ENCODE measurements around the gene MED15. TPM values are rescaled to one million over a fixed set of nuclear protein-coding genes. Genes with fewer than 3 reads are reported as not detected.

Gene MED15
- polyA plus RNA-seq, 2 of the 4 experiments (the other 2 are of a cell fraction) = 10.7 to 29.7 TPM

DNA sequence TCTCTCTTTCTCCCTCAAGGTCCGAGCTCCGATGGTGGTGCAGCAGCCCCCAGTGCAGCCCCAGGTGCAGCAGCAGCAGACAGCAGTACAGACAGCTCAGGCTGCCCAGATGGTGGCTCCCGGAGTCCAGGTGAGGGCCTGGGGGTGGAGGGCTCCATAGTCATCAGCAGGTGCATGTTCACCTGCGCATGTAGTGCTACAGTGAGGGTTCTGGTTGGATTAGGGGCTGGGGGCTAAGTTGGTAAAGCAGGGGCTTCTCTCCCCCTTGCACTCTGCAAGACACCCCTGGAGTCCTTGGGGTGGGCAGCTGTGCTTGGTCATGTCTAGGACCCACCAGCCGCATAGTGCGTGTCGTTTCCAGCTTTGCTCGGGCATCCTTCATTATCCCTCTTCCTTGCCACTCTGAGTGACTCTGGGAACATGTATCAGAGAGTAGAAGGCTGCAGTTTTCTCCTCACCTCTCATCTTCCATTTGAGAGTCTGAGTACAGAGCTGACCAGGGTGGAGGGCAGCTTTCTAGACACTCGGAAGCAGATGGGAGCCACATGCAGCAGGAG is 61.2 kb downstream of the MED15 start (continued):
- TF ChIP-seq, protein P1, sequence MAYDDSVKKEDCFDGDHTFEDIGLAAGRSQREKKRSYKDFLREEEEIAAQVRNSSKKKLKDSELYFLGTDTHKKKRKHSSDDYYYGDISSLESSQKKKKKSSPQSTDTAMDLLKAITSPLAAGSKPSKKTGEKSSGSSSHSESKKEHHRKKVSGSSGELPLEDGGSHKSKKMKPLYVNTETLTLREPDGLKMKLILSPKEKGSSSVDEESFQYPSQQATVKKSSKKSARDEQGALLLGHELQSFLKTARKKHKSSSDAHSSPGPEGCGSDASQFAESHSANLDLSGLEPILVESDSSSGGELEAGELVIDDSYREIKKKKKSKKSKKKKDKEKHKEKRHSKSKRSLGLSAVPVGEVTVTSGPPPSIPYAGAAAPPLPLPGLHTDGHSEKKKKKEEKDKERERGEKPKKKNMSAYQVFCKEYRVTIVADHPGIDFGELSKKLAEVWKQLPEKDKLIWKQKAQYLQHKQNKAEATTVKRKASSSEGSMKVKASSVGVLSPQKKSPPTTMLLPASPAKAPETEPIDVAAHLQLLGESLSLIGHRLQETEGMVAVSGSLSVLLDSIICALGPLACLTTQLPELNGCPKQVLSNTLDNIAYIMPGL (CRISPR knock-in tag; IDR thresholded peaks at IDR 0.05; ENCODE audit: borderline replicate concordance) = no peak
- no peak for TF ChIP-seq RAD21 (conservative IDR thresholded peaks at IDR 0.05 in 1 of 2, IDR thresholded peaks at IDR 0.05 in 1 of 2)
- TF ChIP-seq TP53 (CRISPR knock-in tag; IDR thresholded peaks at IDR 0.05) = no peak
- no peak for TF ChIP-seq SMC3 (IDR thresholded peaks at IDR 0.05)
- no peak for TF ChIP-seq SREBF2 (IDR thresholded peaks at IDR 0.05)
- no peak for TF ChIP-seq RARB (CRISPR knock-in tag; IDR thresholded peaks at IDR 0.05)
- no peak for TF ChIP-seq BHLHE40 (IDR thresholded peaks at IDR 0.05; ENCODE audit: low read depth, low read length)

DNA sequence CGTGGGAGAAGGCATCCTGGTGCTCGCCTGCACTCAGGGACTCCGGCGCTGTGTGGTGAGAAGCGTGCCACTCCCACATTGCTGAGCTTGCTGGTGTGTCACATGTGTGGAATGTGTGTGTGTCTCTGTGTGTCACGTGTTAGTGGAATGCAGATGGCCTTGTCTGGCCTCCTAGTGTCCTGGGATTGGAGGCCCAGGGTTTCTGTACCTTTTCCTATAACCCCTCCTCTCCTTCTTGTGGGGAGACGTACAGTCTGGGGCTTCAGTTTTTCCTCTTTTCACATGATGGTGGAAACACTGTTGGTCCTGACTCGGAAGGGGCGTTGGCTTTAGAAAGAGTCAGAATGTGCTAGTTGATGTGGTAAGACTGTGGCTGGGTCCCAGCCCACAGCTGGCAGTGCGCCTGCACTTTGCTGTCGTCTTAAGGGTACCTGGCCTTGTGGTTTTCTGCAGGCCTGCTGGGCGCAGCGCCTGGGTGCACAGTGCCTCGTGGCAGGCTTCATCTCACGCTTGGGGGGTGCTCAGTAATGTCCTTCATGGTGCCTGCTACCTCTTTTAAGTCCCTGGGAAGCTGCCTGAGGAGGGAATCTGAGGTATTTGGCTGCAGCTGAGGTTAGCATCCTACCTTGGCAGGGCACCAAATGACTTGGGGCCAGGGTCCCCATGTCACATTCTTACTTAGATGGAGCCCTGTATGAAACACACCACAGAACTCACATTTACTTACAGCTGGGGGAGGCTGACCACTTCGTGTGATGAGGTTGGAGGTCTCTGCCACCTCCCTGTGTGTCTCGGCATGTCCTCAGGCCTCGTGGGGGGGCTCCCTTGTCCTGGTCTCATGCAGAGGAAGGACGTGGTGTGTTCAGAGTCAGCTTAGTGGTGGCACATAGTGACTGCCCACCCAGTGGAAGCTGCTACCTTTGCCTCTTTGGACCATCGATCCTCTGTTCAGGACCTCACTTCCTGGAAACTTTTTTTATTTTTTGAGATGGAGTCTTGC is 61.9 kb downstream of the MED15 start:
- peak; percentile 75 to 87 for DNase-seq (ENCODE audit: low read depth in 1 of 2, low spot score in 1 of 2)
- FAIRE-seq = no peak
- Histone ChIP-seq H3K4me1 (peaks cover 64% of the 10 kb centered on the region), H3K4me3 (no peak overlapping the region), H3K9me3 (no peaks in the 10 kb centered on the region), H3K4me2 (peak overlapping the region; percentile 59), H3K27ac (peak overlapping the region; percentile 63 to 83; a peak in 5 of 6 replicates)
- TF ChIP-seq FOSL2 (IDR thresholded peaks at IDR 0.05) = no peak
- peak; percentile 72 for TF ChIP-seq FOSL2 (CRISPR knock-in tag; IDR thresholded peaks at IDR 0.05)
- TF ChIP-seq BHLHE40 (IDR thresholded peaks at IDR 0.05; ENCODE audit: low read depth, low read length) = peak; percentile 28; the same call in 1 of the 2 replicates
- TF ChIP-seq GATA3 (IDR thresholded peaks at IDR 0.05; ENCODE audit: borderline replicate concordance) = no peak
- TF ChIP-seq, protein P2, sequence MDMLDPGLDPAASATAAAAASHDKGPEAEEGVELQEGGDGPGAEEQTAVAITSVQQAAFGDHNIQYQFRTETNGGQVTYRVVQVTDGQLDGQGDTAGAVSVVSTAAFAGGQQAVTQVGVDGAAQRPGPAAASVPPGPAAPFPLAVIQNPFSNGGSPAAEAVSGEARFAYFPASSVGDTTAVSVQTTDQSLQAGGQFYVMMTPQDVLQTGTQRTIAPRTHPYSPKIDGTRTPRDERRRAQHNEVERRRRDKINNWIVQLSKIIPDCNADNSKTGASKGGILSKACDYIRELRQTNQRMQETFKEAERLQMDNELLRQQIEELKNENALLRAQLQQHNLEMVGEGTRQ (IDR thresholded peaks at IDR 0.05) = peak; percentile 93
- TF ChIP-seq SREBF2 (IDR thresholded peaks at IDR 0.05) = no peak
- TF ChIP-seq RFX5 (IDR thresholded peaks at IDR 0.05) = no peak
- TF ChIP-seq JUNB (IDR thresholded peaks at IDR 0.05) = no peak
- no peak for TF ChIP-seq EP300 (IDR thresholded peaks at IDR 0.05)
- TF ChIP-seq POLR2A (IDR thresholded peaks at IDR 0.05; ENCODE audit: low read length) = no peak
- no peak for TF ChIP-seq JUN (IDR thresholded peaks at IDR 0.05)
- peak; percentile 56 for TF ChIP-seq MAFK (IDR thresholded peaks at IDR 0.05; ENCODE audit: partially characterized antibody)
- TF ChIP-seq NPAS2 (CRISPR knock-in tag; IDR thresholded peaks at IDR 0.05; ENCODE audit: borderline replicate concordance) = peak; percentile 73
- TF ChIP-seq MAZ (IDR thresholded peaks at IDR 0.05; ENCODE audit: borderline replicate concordance, low read depth, low read length) = no peak
- WGBS (ENCODE audit: missing lambda C conversion rate) = 52% methylated on average over 16 of the region's 20 CpGs
- POLR2A ChIA-PET = interaction anchor here (1.2 to 1.3 kb wide), 2 partner anchors 37 to 39 kb away, joined by 4 to 5 read pairs; no protein-coding TSS in a partner anchor
- ATAC-seq = peak; percentile 78 to 85
- CTCF ChIA-PET = interaction anchor here (0.6 to 2.4 kb wide), 8 partner anchors 12 to 151 kb away, joined by 3 to 11 read pairs (median 4); no protein-coding TSS in a partner anchor

DNA sequence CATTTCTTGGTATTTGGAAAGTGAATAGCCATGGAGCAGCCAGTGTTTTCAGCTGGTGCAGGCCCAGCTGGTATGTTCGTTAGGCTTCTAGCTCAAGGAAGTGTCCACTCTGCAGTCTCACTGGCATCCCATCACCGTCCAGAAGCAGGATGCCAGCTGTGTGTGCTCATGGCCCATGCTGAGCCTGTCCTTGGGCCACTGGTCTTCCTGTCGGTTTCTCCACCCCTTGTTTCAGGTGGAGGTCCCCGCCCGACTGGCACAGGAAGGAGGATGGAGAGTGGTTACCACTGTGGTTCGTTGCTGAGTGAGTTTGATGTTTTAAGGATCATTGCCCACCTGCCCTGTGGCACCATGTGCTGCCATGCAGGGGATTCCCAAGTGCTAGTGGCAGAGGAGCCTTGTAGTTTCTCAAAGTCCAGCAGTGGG is 63.7 kb downstream of the MED15 start:
- Histone ChIP-seq H3K4me2 (no peak overlapping the region), H3K27ac (peak overlapping the region in 1 of 2 experiments; percentile 46; a peak in 3 of 6 replicates), H3K4me1 (peaks cover 53% of the 10 kb centered on the region), H3K9me3 (no peaks in the 10 kb centered on the region), H3K4me3 (no peak overlapping the region)
- CTCF ChIA-PET = interaction anchor here (1.0 to 2.1 kb wide), 8 partner anchors 9 to 153 kb away, joined by 3 to 8 read pairs (median 3); no protein-coding TSS in a partner anchor
- no peak for DNase-seq (ENCODE audit: low read depth in 1 of 2, low spot score in 1 of 2)
- TF ChIP-seq, protein P3, sequence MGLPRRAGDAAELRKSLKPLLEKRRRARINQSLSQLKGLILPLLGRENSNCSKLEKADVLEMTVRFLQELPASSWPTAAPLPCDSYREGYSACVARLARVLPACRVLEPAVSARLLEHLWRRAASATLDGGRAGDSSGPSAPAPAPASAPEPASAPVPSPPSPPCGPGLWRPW (IDR thresholded peaks at IDR 0.05) = no peak
- TF ChIP-seq TP53 (CRISPR knock-in tag; IDR thresholded peaks at IDR 0.05) (no peak), POLR2AphosphoS2 (conservative IDR thresholded peaks at IDR 0.05; ENCODE audit: low read length) (no peak), ZC3H11A (IDR thresholded peaks at IDR 0.05) (no peak), ZNF302 (CRISPR knock-in tag; IDR thresholded peaks at IDR 0.05) (no peak), MAFK (IDR thresholded peaks at IDR 0.05; ENCODE audit: partially characterized antibody) (no peak), ESRRA (IDR thresholded peaks at IDR 0.05; ENCODE audit: borderline replicate concordance, low read length) (no peak), JUN (IDR thresholded peaks at IDR 0.05) (no peak), CEBPB (IDR thresholded peaks at IDR 0.05) (no peak), POLR2A (IDR thresholded peaks at IDR 0.05; ENCODE audit: low read length) (no peak), EHF (CRISPR knock-in tag; IDR thresholded peaks at IDR 0.05) (no peak)
- ATAC-seq = no peak
- POLR2A ChIA-PET = interaction anchor here (1.2 kb wide), 1 partner anchor 63 kb away, joined by 3 read pairs; no protein-coding TSS in a partner anchor
- no peak for FAIRE-seq
- 90% methylated on average over 6 of the region's 6 CpGs for WGBS (ENCODE audit: missing lambda C conversion rate)

Measured in A549 (cell line).